Activated CD8-positive, alpha-beta memory T cell treated with anti-CD3 and anti-CD28 coated beads for 48 hours (primary cell): Measurements from ENCODE around the gene SNRPB.

Experiments used
- DNase-seq, 3 experiments: peaks; one replicate each; pipeline ENCODE4 v3.0.0-alpha.2; 2020; ENCODE audit warnings: low read depth in 2 of 3, low spot score in 2 of 3

Gene SNRPB

GRCh38 chr20:2475850-2476741, 5.5 kb upstream of the SNRPB start:
- DNase-seq: no peak

DNA sequence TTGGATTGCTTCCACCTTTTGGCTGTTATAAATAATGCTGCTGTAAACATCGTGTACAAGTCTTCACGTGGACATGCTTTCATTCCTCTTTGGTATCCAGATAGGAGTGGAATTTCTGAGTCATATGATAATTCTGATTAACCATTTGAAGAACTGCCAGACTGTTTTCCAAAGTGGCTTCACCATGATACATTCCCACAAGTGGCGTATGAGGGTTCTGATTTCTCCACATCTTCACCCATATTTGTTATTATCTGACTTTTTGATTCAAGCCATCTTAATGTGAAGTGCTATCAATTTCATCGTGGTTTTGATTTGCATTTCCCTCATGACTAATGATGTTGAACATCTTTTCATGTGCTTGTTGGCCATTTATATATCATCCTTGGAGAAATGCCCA, 2.9 kb upstream of the SNRPB start:
- DNase-seq: no peak

- DNase-seq: peak in 2 of 3 experiments; percentile 37 to 40
These were observed 582 bp downstream of the SNRPB start for GRCh38 chr20:2469991-2470422.

- DNase-seq: no peak
These were observed 1.8 kb downstream of the SNRPB start for GRCh38 chr20:2468581-2469407.

DNA sequence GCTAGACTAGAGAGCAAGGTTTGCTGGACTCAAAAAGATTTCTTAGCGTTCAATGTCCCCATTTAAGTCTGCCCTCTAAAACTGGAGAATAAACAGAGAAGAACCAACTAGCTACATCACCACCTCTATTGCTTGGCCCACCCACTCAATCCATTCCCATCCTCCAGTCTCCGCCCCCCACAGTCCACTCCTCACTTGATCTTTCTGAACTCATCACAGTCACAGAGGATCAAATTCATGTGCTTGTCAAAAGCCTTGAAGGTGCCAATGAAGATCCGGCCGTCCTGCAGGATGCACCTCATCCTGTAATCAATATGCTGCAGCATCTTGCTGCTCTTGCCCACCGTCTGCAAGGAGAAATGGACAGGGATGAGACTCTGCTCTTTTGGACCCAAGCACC, 3.2 kb downstream of the SNRPB start:
- no peak for DNase-seq

- no peak for DNase-seq
These were observed 5.5 kb downstream of the SNRPB start for GRCh38 chr20:2465100-2465499.

GRCh38 chr20:2463616-2464365, 6.8 kb downstream of the SNRPB start:
- DNase-seq: no peak

GRCh38 chr20:2462484-2462883, 8.1 kb downstream of the SNRPB start:
- no peak for DNase-seq

GRCh38 chr20:2460752-2461424, 9.7 kb downstream of the SNRPB start:
- DNase-seq: no peak

GRCh38 chr20:2459981-2460751, 10.4 kb downstream of the SNRPB start:
- no peak for DNase-seq

DNA sequence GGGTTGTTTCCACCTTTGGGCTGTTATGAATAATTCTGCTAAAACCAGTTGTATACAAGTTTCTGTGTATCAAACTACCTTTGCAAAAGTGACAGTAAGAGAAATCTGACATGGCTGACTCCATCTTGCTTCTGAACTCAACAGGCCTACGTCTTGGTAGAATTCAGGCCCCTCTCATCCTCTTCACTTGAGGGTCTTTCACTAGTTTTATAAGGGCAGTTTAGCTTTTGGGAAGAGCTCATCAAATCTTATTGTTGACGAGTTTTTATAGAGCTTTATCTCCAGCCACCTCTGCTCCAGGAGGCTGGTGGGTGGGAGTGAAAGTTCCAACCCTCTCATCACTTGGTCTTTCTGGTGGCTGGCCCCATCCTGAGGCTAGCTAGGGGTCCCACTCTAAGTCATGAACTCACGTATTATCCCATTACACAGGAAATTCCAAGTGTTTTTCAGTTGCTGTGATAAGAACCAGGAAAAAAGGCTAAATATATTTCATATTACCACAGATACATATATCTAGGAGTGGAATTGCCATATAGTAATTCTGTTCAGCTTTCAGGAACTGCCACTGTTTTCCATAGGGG, 11.6 kb downstream of the SNRPB start:
- DNase-seq: no peak

DNA sequence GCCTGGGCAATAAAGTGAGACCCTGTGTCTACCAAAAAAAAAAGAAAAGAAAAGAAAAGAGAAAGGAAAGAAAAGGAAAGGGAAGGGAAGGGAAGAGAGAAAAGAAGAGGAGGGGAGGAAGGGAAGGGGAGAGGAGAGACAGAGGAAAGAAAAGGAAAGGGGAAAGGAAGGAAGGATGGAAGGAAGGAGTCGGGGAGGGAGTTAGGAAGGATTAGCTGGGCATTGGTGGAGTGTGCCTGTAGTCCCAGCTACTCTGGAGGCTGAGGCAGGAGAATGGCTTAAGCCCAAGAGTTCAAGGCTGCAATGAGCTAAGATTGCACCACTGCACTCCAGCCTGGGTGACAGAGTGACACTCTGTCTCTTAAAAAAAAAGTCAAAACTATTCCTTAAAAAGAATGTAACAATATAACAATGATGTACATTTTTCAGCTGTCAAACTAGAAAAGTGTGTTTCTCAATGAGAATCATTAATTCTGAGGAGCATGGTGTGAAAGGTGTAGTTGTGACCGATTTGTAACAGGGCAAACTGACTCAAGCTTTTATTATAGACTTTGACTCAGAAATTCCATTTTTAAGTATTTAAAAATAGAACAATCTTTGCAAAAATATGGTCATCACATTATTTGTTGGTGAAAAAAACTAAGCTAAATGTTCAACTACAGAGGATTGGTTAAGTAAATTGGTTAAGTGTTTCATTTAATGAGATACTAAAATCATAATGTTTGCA, 14.7 kb downstream of the SNRPB start:
- no peak for DNase-seq

DNA sequence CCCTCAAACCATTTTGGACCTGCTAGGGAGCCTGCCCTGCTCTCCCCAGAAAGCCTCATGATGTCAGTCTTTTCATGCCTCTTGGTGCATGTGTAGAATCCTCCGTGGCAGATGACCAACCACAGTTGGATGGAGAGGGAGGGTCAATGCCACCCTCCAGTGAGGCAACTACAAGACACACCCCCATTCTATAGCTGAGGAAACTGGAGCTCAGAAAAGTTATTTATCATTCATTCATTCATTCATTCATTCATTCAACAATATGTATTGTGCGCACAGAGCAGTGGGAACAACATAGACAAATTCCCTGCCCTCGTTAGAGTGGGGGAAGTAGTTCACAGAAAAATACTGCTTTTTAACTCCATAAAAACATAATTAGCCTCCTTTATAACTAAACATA, 16.8 kb downstream of the SNRPB start:
- no peak for DNase-seq

GRCh38 chr20:2451939-2452732, 18.5 kb downstream of the SNRPB start:
- peak in 2 of 3 experiments; percentile 54 to 55 for DNase-seq

- DNase-seq: no peak
These were observed 19.2 kb downstream of the SNRPB start for GRCh38 chr20:2451422-2451821.

DNA sequence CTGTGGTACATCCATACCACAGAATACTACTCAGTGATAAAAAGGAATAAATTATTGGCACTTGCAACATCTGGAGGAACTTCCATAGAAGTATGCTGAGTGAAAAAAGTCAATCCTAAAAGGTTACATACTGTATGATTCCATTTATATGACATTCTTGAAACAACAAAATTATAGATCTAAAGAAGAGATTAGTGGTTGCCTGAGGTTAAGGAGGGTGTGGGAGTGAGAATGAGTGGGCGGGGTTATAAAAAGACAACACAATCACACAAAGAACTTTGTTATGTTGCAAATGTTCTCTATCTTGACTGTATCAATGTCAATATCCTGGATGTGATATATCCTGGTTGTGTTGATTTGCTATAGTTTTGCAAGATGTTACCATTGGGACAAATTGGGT, 21.2 kb downstream of the SNRPB start:
- DNase-seq: no peak

DNA sequence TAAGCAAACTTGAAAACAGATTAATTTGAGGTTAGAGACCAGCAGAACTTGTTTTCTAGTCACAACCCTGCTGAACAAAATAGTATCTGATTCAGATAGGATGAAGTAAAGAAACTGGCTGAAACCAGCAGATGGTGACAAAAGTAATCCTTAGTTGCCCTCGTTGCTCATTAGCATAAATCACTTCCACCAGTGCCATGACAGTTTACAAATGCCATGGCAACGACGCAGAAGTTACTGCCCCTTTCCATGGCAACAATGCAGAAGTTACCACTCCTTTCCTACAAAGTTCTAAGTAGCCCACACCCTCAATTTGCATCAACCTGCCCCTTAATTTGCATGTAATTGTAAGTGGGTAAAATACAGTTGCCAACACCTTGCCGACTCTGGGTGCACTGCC, 23.7 kb downstream of the SNRPB start:
- DNase-seq: no peak

GRCh38 chr20:2431185-2431584, 39.4 kb downstream of the SNRPB start:
- no peak for DNase-seq
